ENCODE measurements around the gene AFTPH.

The AFTPH gene, protein sequence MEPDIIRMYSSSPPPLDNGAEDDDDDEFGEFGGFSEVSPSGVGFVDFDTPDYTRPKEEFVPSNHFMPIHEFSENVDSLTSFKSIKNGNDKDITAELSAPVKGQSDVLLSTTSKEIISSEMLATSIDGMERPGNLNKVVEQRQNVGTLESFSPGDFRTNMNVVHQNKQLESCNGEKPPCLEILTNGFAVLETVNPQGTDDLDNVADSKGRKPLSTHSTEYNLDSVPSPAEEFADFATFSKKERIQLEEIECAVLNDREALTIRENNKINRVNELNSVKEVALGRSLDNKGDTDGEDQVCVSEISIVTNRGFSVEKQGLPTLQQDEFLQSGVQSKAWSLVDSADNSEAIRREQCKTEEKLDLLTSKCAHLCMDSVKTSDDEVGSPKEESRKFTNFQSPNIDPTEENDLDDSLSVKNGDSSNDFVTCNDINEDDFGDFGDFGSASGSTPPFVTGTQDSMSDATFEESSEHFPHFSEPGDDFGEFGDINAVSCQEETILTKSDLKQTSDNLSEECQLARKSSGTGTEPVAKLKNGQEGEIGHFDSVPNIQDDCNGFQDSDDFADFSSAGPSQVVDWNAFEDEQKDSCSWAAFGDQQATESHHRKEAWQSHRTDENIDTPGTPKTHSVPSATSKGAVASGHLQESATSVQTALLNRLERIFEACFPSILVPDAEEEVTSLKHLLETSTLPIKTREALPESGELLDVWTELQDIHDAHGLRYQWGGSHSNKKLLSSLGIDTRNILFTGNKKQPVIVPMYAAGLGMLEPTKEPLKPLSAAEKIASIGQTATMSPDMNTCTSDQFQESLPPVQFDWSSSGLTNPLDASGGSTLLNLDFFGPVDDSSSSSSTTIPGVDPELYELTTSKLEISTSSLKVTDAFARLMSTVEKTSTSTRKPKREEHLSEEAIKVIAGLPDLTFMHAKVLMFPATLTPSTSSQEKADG

DNA sequence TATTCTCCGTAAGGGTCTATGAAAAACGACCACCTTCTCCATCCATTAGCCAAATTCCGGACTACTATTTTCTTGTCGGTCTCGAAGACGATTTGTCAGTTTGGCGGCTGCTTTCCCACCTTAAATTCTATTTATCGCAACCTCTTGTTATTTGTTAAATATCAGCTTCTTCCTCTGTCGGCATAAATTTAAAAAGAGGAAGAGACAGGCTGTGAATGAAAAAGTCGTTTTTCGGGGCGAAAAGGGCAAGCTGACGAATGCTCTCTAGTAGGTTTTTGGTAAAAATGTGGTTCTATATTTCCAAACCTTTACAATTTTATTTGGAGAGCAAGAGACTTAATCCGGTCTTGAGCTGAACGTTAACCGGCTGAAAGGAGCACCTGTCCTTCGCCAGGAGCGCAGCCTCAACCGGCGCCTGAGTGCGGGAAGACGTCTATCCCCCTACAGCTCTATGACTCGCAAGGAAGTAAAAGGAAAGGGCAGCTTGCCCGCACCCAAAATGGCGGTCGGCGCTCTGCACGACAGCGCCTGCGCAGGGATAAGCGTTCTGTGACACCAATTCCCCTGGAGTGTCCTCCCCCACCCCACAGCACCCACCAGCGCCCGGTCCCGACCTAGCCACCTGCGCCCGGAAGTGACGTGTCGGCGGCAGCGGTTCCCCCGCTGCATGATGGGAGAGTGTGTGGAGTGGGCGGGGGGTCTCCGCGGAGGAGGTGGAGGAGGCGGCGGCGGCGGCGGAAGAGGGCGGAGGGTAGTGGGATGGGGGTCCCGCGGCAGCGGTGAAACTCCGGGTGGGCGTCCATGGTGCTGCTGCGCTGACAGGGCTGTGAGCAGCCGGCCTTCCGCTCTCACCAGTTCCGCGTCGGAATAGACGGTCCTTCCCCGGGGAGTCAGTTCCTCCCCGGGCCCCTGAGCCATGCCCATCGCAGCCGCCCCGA, at the start of gene AFTPH:
TSS of gene AFTPH (plus strand) at position 663 of the 938 bp plus-strand sequence. CDS start 27,147 bp downstream, outside the sequence.
- DNase-seq (ENCODE audit: low read depth): peak; percentile 98

DNA sequence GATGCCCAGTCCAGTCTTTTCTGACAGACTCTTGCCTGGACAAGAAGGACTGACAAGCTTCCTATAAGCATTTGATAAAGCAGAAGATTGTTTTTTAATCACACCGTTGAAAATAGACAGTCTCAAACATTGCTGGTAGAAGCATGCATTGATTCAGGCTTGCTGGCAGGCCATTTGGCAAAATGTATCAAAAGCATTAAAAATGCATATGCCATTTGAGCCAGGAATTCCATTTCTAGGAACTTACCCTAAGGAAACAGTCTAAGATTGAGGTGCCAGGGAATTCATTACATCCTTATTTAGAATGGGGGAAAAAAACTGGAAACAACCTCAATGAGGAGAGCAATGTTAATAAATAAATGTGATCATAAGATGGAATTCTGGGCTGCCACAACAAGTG, 49.5 kb upstream of the AFTPH start:
- DNase-seq (ENCODE audit: low read depth): no peak

- DNase-seq (ENCODE audit: low read depth): no peak
Measured at GRCh38 chr2:64477037-64477436, 47.1 kb upstream of the AFTPH start.

GRCh38 chr2:64477979-64478378, 46.1 kb upstream of the AFTPH start:
- DNase-seq (ENCODE audit: low read depth): no peak

- no peak for DNase-seq (ENCODE audit: low read depth)
Measured at GRCh38 chr2:64478502-64479230, 45.5 kb upstream of the AFTPH start.

- DNase-seq (ENCODE audit: low read depth): no peak
Measured at GRCh38 chr2:64479259-64480117, 44.6 kb upstream of the AFTPH start.

GRCh38 chr2:64481665-64482064, 42.5 kb upstream of the AFTPH start:
- no peak for DNase-seq (ENCODE audit: low read depth)

GRCh38 chr2:64482243-64482642, 41.9 kb upstream of the AFTPH start:
- no peak for DNase-seq (ENCODE audit: low read depth)

DNA sequence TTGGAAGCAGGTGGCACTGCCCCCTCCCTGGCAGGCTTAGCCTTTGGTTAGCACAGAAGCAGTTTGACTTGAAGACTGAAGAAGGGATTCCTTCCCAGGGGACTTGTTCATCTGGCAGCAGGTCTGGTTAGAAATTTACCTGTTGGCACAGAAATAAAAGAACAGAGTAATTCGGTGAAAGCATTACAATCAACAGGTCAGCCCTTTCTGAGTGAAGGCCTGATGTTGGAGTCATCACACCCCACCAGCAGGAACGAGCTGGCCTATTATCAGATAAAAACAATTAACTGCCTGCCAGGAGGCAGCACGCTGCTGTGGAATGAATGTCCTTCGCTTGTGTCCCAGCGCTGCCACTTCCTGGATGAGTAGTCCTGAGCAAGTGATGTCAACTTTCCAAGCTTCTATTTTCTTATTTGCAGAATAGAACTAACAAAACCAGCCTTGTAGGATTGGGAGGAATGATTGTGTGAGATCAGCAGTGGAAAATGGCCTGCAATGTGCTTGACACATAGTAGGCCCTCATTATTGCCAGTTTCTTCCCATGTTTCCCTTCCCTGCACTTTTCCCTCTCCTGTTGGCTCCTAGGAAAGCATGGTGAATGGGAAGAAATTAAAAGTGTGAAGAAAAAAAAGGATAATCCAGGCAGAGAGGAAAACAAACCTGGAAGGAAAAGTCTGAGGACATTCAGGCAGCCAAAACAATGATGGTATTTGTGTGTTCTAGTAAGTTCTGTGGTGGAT, 41.2 kb upstream of the AFTPH start:
- DNase-seq (ENCODE audit: low read depth): no peak

DNA sequence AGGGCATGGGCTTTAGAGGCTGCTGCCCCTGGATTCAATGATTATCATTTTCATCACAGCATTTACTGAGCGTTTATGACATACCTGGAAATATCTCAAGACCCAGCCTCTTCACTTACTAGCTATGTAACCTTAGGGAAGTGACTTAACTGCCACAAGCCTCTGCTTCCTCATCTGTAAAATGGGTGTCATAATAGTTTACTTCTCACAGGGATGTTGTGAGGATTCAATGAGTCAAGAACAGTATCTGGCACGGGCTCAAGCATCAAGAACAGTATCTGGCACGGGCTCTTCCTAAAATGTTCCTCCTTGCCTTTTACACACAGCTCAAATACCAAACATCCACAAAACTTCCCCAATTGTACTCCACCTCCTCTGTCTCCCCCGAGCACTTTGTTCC, 38.8 kb upstream of the AFTPH start:
- DNase-seq (ENCODE audit: low read depth): no peak

DNA sequence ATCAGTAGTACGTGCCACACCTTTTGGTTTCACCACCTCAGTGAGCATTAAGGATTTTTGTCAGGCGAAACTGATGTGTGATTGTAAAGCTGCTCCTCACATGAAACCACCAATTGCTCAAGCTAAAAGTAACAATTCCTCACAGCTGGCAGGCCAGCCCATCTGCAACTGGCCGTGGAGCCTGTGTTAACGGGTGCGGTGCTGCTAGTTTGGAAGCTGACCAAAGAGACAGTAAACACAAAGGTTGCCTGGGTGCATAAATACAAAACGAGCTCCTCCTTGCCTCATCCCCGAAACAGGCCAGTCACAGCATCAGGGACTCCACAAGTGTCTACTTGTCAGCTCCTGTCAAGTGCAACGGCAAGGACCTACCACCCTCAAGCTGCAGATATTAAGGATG, 38.2 kb upstream of the AFTPH start:
- DNase-seq (ENCODE audit: low read depth): peak; percentile 34

DNA sequence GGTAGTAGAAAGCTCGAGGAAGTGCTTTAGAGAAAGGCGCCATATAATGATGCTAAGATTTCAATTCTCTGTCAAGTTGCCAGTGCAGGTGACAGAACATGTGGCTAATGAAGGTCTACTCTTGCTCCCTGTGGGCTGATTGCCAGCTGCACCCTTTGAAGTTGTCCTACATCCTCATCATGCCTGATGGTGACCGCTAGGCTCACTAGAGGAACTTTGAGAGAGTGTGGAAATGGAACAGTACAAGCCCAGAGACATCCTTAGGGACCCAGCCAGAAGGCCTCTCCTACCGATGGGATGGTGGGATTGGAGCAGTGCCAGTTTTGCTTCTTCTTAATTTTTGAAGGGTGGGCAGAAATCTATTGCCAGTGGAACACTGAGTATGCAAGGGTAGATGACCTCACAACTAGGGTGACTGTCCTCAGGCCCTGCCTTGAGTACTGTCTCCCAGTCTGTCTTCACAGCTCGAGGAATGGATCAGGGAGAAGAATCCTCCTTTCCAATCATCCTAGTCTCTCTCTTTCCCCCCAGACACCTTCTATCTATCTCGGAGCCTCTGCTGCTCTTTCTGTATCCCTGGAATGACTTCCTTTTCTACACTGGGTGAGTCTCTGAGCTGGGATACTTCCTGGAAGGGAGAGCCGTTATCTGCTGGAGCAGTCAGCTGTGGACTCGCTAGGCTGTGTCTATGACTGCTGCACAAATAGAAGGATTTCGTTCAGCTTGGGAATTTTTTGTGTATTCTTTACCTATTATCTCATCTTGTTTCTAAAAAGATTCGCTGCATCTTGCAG, 36.7 kb upstream of the AFTPH start:
- no peak for DNase-seq (ENCODE audit: low read depth)

- peak; percentile 27 for DNase-seq (ENCODE audit: low read depth)
Measured at GRCh38 chr2:64488050-64488974, 35.8 kb upstream of the AFTPH start.

GRCh38 chr2:64489081-64489751, 34.9 kb upstream of the AFTPH start:
- DNase-seq (ENCODE audit: low read depth): no peak

- DNase-seq (ENCODE audit: low read depth): peak; percentile 23
Measured at GRCh38 chr2:64491426-64491825, 32.7 kb upstream of the AFTPH start.

GRCh38 chr2:64492272-64492671, 31.9 kb upstream of the AFTPH start:
- DNase-seq (ENCODE audit: low read depth): no peak

DNA sequence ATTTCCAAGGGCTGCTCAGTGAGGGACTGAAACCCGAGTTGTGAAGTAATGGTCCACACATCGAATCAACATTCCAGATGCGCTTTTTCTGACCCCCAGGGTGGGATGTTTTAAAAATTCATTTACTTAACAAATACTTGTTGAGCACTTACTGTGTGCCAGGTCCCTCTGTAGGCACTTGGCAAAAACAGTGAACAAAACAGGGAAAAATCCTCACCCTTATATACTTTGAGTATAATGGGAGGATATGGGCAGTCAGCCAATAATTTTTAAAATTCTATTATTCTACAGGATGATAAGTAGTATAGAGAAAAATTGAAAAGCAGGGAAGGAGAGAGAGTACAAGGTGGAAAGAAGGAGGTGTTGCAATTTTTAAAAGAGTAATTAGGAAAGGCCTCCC, 31.3 kb upstream of the AFTPH start:
- no peak for DNase-seq (ENCODE audit: low read depth)
